GM18499 (cell line): ENCODE data around the gene BABAM2.
"Not testable (repeated sequence)": the region's sequence is repeated elsewhere in the genome, so short reads cannot be mapped to it uniquely, and the experiment has no call there.

Source experiments
- ATAC-seq: cut with Tn5 transposase; IDR thresholded peaks from one replicate; pipeline ENCODE4 v1.9.1; 2021; ENCODE audit warnings: moderate number of reproducible peaks; ENCODE audit not compliant: insufficient read depth, unreplicated experiment

The BABAM2 gene

GRCh38 chr2:27968045-27968444, 77.5 kb downstream of the BABAM2 start:
- not testable (repeated sequence) for ATAC-seq

GRCh38 chr2:27968957-27969356, 78.4 kb downstream of the BABAM2 start:
- not testable (repeated sequence) for ATAC-seq

- ATAC-seq: no peak
Measured at GRCh38 chr2:27972311-27972710, 81.8 kb downstream of the BABAM2 start.

GRCh38 chr2:27973592-27973991, 83.1 kb downstream of the BABAM2 start:
- ATAC-seq: no peak

GRCh38 chr2:27976308-27976707, 85.8 kb downstream of the BABAM2 start:
- ATAC-seq: no peak

GRCh38 chr2:27977731-27978312, 87.3 kb downstream of the BABAM2 start:
- no peak for ATAC-seq

GRCh38 chr2:27978761-27979160, 88.2 kb downstream of the BABAM2 start:
- ATAC-seq: not testable (repeated sequence)

- ATAC-seq: no peak
Measured at GRCh38 chr2:27980242-27980641, 89.7 kb downstream of the BABAM2 start.

GRCh38 chr2:27984153-27984552, 93.6 kb downstream of the BABAM2 start:
- ATAC-seq: no peak

GRCh38 chr2:27988306-27988705, 97.8 kb downstream of the BABAM2 start:
- ATAC-seq: no peak

GRCh38 chr2:27988718-27989117, 98.2 kb downstream of the BABAM2 start:
- no peak for ATAC-seq

GRCh38 chr2:27989149-27989548, 98.6 kb downstream of the BABAM2 start:
- no peak for ATAC-seq

- no peak for ATAC-seq
Measured at GRCh38 chr2:27990030-27990590, 99.6 kb downstream of the BABAM2 start.

- no peak for ATAC-seq
Measured at GRCh38 chr2:27991146-27991545, 100.6 kb downstream of the BABAM2 start.

GRCh38 chr2:27992787-27993401, 102.4 kb downstream of the BABAM2 start:
- ATAC-seq: no peak

GRCh38 chr2:27993402-27993787, 102.9 kb downstream of the BABAM2 start:
- ATAC-seq: no peak

GRCh38 chr2:27993950-27994728, 103.6 kb downstream of the BABAM2 start:
- no peak for ATAC-seq

GRCh38 chr2:27996156-27996922, 105.8 kb downstream of the BABAM2 start:
- no peak for ATAC-seq

GRCh38 chr2:28000287-28000686, 109.8 kb downstream of the BABAM2 start:
- ATAC-seq: no peak

GRCh38 chr2:28002181-28002580, 111.7 kb downstream of the BABAM2 start:
- no peak for ATAC-seq

- no peak for ATAC-seq
Measured at GRCh38 chr2:28004086-28004485, 113.6 kb downstream of the BABAM2 start.
